ENCODE results near the gene ALOX12B. TPM values are rescaled to one million over a fixed set of nuclear protein-coding genes. Genes with fewer than 3 reads are reported as not detected.
"Not testable (repeated sequence)": the region's sequence is repeated elsewhere in the genome, so short reads cannot be mapped to it uniquely, and the experiment has no call there.

Gene ALOX12B
- total RNA-seq, 4 donors from 2014 or later, result not detected

DNA sequence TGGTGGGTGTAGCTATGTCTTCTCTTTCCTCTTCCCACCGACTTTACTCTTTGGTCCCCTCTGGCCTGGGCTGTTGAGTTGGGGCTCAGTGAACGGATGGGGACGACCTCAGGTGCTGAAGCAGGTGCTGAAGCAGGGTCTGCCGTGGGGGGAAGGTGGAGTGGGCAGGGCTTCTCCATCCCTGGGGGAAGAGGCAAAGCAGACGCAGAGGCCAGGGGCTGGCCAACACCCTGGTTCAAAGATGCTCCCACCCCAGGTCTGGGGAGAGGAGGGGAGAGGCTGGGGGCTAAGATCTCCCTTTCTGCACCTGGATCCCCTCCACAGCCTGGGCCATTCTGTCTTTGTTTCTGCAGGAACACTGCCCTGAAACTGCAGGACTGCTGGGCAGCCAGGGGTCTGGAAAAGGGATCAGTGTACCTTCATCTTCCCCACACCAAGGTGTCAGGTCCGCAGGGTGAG, 22.9 kb downstream of the ALOX12B start:
- no peak for TF ChIP-seq POLR2A (IDR thresholded peaks at IDR 0.05)
- TF ChIP-seq, protein P1, sequence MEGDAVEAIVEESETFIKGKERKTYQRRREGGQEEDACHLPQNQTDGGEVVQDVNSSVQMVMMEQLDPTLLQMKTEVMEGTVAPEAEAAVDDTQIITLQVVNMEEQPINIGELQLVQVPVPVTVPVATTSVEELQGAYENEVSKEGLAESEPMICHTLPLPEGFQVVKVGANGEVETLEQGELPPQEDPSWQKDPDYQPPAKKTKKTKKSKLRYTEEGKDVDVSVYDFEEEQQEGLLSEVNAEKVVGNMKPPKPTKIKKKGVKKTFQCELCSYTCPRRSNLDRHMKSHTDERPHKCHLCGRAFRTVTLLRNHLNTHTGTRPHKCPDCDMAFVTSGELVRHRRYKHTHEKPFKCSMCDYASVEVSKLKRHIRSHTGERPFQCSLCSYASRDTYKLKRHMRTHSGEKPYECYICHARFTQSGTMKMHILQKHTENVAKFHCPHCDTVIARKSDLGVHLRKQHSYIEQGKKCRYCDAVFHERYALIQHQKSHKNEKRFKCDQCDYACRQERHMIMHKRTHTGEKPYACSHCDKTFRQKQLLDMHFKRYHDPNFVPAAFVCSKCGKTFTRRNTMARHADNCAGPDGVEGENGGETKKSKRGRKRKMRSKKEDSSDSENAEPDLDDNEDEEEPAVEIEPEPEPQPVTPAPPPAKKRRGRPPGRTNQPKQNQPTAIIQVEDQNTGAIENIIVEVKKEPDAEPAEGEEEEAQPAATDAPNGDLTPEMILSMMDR (IDR thresholded peaks at IDR 0.05), result no peak
- intact Hi-C loops (cut with DNase I), result loop anchor here (5.0 kb wide), 1 partner anchor 53 kb away; the partner anchor contains the start of gene ALOXE3
- Histone ChIP-seq H3K9me3 (no peaks in the 10 kb centered on the region), H3K4me1 (no peaks in the 10 kb centered on the region), H3K27ac (no peak overlapping the region), H3K4me3 (replicated peaks in 1 of 3) (no peak overlapping the region), H3K27me3 (peaks cover 24% of the 10 kb centered on the region), H3K36me3 (no peaks in the 10 kb centered on the region)
- 26 to 51% methylated on average over 5 to 6 of the region's 6 CpGs for WGBS, 2 donors
- no peak for DNase-seq

DNA sequence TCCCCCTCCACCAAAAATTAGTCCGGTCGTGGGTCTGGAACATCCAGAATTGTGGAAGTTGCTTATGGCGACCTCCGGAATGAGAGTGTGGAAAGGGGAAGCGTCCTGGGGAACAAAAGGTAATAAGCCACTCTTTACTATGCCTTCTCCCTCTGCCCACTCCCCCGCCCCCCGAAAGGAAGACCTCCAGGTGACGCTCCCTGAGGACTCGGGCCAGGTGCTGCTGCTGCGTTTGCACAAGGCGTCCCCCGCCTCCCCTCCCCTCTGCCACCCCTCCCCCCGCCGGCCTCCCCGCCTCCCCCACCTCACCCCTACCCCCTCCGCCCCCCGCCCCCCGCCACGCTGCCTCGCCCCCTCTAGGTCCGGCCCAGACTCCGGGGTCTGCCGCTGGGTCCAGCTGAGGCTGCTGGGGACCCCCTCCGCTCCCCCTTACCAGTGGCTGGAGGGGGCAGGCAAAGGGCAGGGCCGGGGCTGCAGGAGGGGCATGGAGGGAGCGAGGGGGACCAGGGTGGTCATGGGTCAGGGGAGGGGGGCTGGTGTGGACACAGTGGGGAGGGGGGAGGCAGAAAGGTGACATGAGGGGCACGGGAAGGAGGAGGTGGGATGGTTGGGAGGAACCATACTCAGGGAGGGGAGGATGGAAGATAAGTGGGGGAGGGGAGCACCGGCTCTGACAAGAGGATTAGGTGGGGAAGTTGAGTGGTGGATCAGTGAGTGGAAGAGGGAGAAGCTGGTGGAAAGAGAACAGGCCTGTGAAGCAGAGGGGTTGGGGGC, 23.6 kb downstream of the ALOX12B start:
- TF ChIP-seq, protein P1 (IDR thresholded peaks at IDR 0.05), result no peak
- no peak for TF ChIP-seq POLR2A (IDR thresholded peaks at IDR 0.05)
- no peaks in the 10 kb centered on the region for H3K9me3 ChIP-seq
- H3K27me3 ChIP-seq, result peaks cover 24% of the 10 kb centered on the region
- H3K27ac ChIP-seq, result no peak overlapping the region
- H3K36me3 ChIP-seq, result no peaks in the 10 kb centered on the region
- no peak overlapping the region for H3K4me3 ChIP-seq (replicated peaks in 1 of 3)
- no peak for DNase-seq
- WGBS, 2 donors, result 7 to 15% methylated on average over 20 to 22 of the region's 28 CpGs
- intact Hi-C loops (cut with DNase I), result loop anchor here (5.0 kb wide), 1 partner anchor 53 kb away; the partner anchor contains the start of gene ALOXE3
- no peaks in the 10 kb centered on the region for H3K4me1 ChIP-seq

DNA sequence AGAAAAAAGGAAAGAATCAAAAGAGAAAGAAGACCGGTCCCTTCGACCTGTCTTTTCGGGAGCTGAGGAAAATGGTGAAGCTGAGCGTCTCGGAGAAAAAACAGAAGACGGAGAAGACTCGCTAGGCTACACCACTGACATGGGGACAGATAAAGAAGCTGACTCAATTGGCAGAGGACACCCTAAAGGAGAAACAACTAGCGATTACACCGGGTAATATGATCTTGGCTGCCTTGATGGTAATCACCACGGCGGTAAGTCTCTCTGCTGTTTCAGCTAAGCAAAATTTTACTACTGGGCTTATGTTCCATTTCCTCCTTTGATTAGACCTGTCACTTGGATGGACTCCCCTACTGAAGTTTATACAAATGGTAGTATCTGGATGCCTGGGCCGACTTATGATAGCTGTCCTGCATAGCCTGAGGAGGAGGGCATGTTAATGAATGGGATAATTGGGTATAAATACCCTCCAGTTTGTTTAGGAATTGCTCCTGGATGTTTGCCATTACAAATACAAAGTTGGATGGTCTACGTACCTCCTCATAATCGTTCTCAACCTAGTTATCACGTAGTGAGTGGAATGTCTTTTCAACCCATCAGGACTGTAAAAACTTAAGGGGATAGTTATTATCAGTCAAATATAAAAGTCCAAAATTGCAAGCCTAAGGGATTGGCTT, 24.6 kb downstream of the ALOX12B start:
- Histone ChIP-seq H3K9me3 (no peaks in the 10 kb centered on the region), H3K27me3 (peaks cover 24% of the 10 kb centered on the region), H3K27ac (no peak overlapping the region), H3K4me1 (no peaks in the 10 kb centered on the region), H3K36me3 (no peaks in the 10 kb centered on the region), H3K4me3 (replicated peaks in 1 of 3) (no peak overlapping the region)
- WGBS, 2 donors, result 12 to 15% methylated on average over 15 of the region's 15 CpGs
- DNase-seq, result no peak
- TF ChIP-seq, protein P1 (IDR thresholded peaks at IDR 0.05), result no peak
- TF ChIP-seq POLR2A (IDR thresholded peaks at IDR 0.05), result no peak
- intact Hi-C loops (cut with DNase I), result loop anchor here (5.0 kb wide), 1 partner anchor 54 kb away; the partner anchor contains the start of gene ALOXE3

DNA sequence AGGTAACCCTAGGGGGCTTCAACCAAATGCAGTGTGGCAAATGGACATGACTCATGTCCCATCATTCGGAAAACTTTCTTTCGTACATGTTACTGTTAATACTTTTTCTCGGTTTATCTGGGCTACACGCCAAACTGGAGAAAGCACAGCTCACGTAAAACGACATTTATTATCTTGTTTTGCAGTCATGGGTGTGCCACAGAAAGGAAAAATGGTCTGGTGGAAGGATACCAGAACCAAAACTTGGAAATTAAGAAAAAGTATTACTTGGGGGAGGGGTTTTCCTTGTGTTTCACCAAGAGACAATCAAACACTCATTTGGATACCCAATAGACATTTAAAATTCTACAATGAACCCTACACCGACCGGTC, 25.1 kb downstream of the ALOX12B start:
- WGBS, 2 donors, result 13 to 15% methylated on average over 8 of the region's 8 CpGs
- H3K9me3 ChIP-seq, result no peaks in the 10 kb centered on the region
- no peaks in the 10 kb centered on the region for H3K4me1 ChIP-seq
- H3K27ac ChIP-seq, result no peak overlapping the region
- no peak for TF ChIP-seq POLR2A (IDR thresholded peaks at IDR 0.05)
- TF ChIP-seq, protein P1 (IDR thresholded peaks at IDR 0.05), result no peak
- no peaks in the 10 kb centered on the region for H3K36me3 ChIP-seq
- H3K4me3 ChIP-seq (replicated peaks in 1 of 3), result no peak overlapping the region
- intact Hi-C loops (cut with DNase I), result loop anchor here (5.0 kb wide), 1 partner anchor 55 kb away; the partner anchor contains the start of gene ALOXE3
- H3K27me3 ChIP-seq, result peaks cover 24% of the 10 kb centered on the region
- no peak for DNase-seq

DNA sequence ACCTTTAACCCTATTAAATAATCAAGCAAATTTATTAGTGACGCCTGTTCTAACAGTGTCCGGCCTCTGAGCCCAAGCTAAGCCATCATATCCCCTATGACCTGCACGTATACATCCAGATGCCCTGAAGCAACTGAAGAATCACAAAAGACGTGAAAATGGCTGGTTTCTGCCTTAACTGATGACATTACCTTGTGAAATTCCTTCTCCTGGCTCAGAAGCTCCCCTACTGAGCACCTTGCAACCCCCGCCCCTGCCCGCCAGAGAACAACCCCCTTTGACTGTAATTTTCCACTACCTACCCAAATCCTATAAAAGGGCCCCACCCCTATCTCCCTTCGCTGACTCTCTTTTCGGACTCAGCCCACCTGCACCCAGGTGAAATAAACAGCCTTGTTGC, 25.7 kb downstream of the ALOX12B start:
- intact Hi-C loops (cut with DNase I), result loop anchor here (5.0 kb wide), 1 partner anchor 55 kb away; the partner anchor contains the start of gene ALOXE3
- H3K36me3 ChIP-seq; H3K4me1 ChIP-seq; DNase-seq; H3K9me3 ChIP-seq; H3K27ac ChIP-seq; H3K4me3 ChIP-seq (replicated peaks in 1 of 3): not testable (repeated sequence)
- H3K27me3 ChIP-seq, result peaks cover 24% of the 10 kb centered on the region
- WGBS, 2 donors, result 45% methylated on average over 8 of the region's 8 CpGs

All from thyroid gland (tissue), 4 donors.